IMR-90 (cell line): ENCODE measurements around the gene TTC23L. TPM values are rescaled to one million over a fixed set of nuclear protein-coding genes. Genes with fewer than 3 reads are reported as not detected.

Experiments
- ATAC-seq: fragments of 200-7000 bp; cut with Tn5 transposase; 2 replicates; pipeline ENCODE4 v1.9.1; 2020; ENCODE audit warnings: low read depth, mild to moderate bottlenecking, moderate library complexity
- BruUV-seq: library from RNA; stranded (reverse); fragments of 400-500 nt; replicated peaks from 2 replicates; lab custom pipeline; 2021; lab: Mats Ljungman, UMichigan
- CTCF ChIA-PET: fragments of 300-600 bp; formaldehyde crosslinking; extraction: SDS; loops from one replicate; lab custom pipeline; 2021; ENCODE audit warnings: antibody characterized with exemption; lab: Yijun Ruan, JAX
- POLR2A ChIA-PET: fragments of 300-600 bp; sonication (Branson Sonifier 250); formaldehyde crosslinking; loops from one replicate; lab custom pipeline; 2022; ENCODE audit warnings: antibody characterized with exemption; ENCODE audit not compliant: unreplicated experiment; lab: Charles Lee
- DNase-seq: peaks from one replicate; pipeline ENCODE4 v3.0.0; 2013
- H2AFZ ChIP-seq: replicated peaks from 2 replicates; pipeline ENCODE3; 2013; ENCODE audit warnings: low read length, mild to moderate bottlenecking; ENCODE audit not compliant: poor library complexity
- H2AK5ac ChIP-seq: 2 replicates; pipeline ENCODE4 v1.6.1; 2013; ENCODE audit warnings: low read depth, low read length, inconsistent platforms
- H2AK9ac ChIP-seq: replicated peaks from 2 replicates; pipeline ENCODE3; 2013; ENCODE audit warnings: mild to moderate bottlenecking, low read depth, low read length, moderate library complexity; ENCODE audit not compliant: poor library complexity
- H2BK120ac ChIP-seq: 2 replicates; pipeline ENCODE4 v1.6.1; 2013; ENCODE audit warnings: low read depth, low read length, inconsistent platforms
- H2BK15ac ChIP-seq: 3 replicates; pipeline ENCODE4 v1.6.1; 2013; ENCODE audit warnings: low read depth, low read length, inconsistent platforms
- H2BK20ac ChIP-seq: 2 replicates; pipeline ENCODE4 v1.6.1; 2013; ENCODE audit warnings: low read depth, mild to moderate bottlenecking, inconsistent platforms, low read length, moderate library complexity
- H2BK5ac ChIP-seq: 2 replicates; pipeline ENCODE4 v1.6.1; 2013; ENCODE audit warnings: mild to moderate bottlenecking, low read depth, low read length, inconsistent platforms; ENCODE audit not compliant: poor library complexity, severe bottlenecking
- H3K14ac ChIP-seq: replicated peaks from 2 replicates; pipeline ENCODE4 v1.6.1; 2013; ENCODE audit warnings: low read depth, low read length, inconsistent platforms
- H3K18ac ChIP-seq: 2 replicates; pipeline ENCODE4 v1.6.1; 2013; ENCODE audit warnings: low read depth, low read length, control low read depth
- H3K23ac ChIP-seq: 2 replicates; pipeline ENCODE4 v1.6.1; 2013; ENCODE audit warnings: low read depth, low read length, inconsistent platforms
- H3K27ac ChIP-seq: 2 replicates; pipeline ENCODE4 v1.5.1; 2013; ENCODE audit warnings: mild to moderate bottlenecking, control low read depth, low read length; ENCODE audit not compliant: insufficient read depth
- H3K27me3 ChIP-seq: 2 replicates; pipeline ENCODE4 v1.6.1; 2013; ENCODE audit warnings: low read length; ENCODE audit not compliant: control insufficient read depth, insufficient read depth
- H3K36me3 ChIP-seq: 2 replicates; pipeline ENCODE4 v1.6.1; 2013; ENCODE audit warnings: low read length, mixed read lengths; ENCODE audit not compliant: control insufficient read depth, insufficient read depth
- H3K4ac ChIP-seq: 2 replicates; pipeline ENCODE4 v1.6.1; 2013; ENCODE audit warnings: low read depth, low read length, inconsistent platforms
- H3K4me1 ChIP-seq: 2 replicates; pipeline ENCODE4 v1.6.1; 2013; ENCODE audit warnings: low read length, mixed read lengths; ENCODE audit not compliant: control insufficient read depth, insufficient read depth
- H3K4me2 ChIP-seq: 2 replicates; pipeline ENCODE4 v1.6.1; 2013; ENCODE audit warnings: low read depth, mild to moderate bottlenecking, control low read depth, low read length, moderate library complexity
- H3K4me3 ChIP-seq: 2 replicates; pipeline ENCODE4 v1.5.1; 2013; ENCODE audit warnings: low read depth, mild to moderate bottlenecking, control low read depth, low read length, moderate library complexity; ENCODE audit not compliant: insufficient read depth
- H3K56ac ChIP-seq: 2 replicates; pipeline ENCODE4 v1.6.1; 2013; ENCODE audit warnings: low read length, inconsistent platforms; ENCODE audit not compliant: insufficient read depth; ENCODE audit errors: extremely low read depth
- H3K79me1 ChIP-seq, 2 experiments: 2 replicates each; pipeline ENCODE4 v1.6.1; 2013; ENCODE audit warnings: low read length in 2 of 2, inconsistent platforms in 1 of 2, low read depth in 1 of 2
- H3K9ac ChIP-seq: 2 replicates; pipeline ENCODE4 v1.6.1; 2013; ENCODE audit warnings: low read depth, low read length, control low read depth
- H3K9me1 ChIP-seq: 2 replicates; pipeline ENCODE4 v1.6.1; 2013; ENCODE audit warnings: low read length, inconsistent platforms; ENCODE audit not compliant: insufficient read depth
- H3K9me3 ChIP-seq: 2 replicates; pipeline ENCODE4 v1.6.1; 2013; ENCODE audit warnings: low read length; ENCODE audit not compliant: control insufficient read depth, insufficient read depth
- H4K20me1 ChIP-seq: 2 replicates; pipeline ENCODE4 v1.6.1; 2013; ENCODE audit warnings: low read length, inconsistent platforms; ENCODE audit not compliant: insufficient read depth
- H4K5ac ChIP-seq: 2 replicates; pipeline ENCODE4 v1.6.1; 2013; ENCODE audit warnings: mild to moderate bottlenecking, low read depth, low read length, control low read depth
- H4K8ac ChIP-seq, 2 experiments: 2 replicates each; pipeline ENCODE4 v1.6.1; 2013; ENCODE audit warnings: low read depth in 2 of 2, low read length in 2 of 2, control low read depth in 1 of 2, inconsistent platforms in 1 of 2
- H4K91ac ChIP-seq: 2 replicates; pipeline ENCODE4 v1.6.1; 2013; ENCODE audit warnings: low read depth, low read length, inconsistent platforms; ENCODE audit not compliant: insufficient read depth
- BHLHE40 ChIP-seq: fragments of 150-350 bp; IDR thresholded peaks from 2 replicates; pipeline ENCODE4 v1.6.1; 2016; ENCODE audit warnings: mild to moderate bottlenecking, low read depth, low read length
- CEBPB ChIP-seq: IDR thresholded peaks from 2 replicates; pipeline ENCODE4 v1.6.1; 2012; ENCODE audit warnings: low read depth, low read length, improper control_type of control experiment
- CHD1 ChIP-seq: IDR thresholded peaks from 2 replicates; pipeline ENCODE4 v1.6.1; 2012; ENCODE audit warnings: low read depth, low read length, improper control_type of control experiment
- CTCF ChIP-seq: conservative IDR thresholded peaks from 2 replicates; pipeline ENCODE4 v1.5.1; 2012; ENCODE audit warnings: mild to moderate bottlenecking, low read depth, low read length, improper control_type of control experiment
- FOS ChIP-seq: fragments of 150-350 bp; IDR thresholded peaks from 2 replicates; pipeline ENCODE4 v1.6.1; 2016; ENCODE audit warnings: low read depth, low read length
- MAZ ChIP-seq: IDR thresholded peaks from 2 replicates; pipeline ENCODE4 v1.6.1; 2012; ENCODE audit warnings: low read depth, mild to moderate bottlenecking, low read length, improper control_type of control experiment, moderate library complexity, borderline replicate concordance
- POLR2A ChIP-seq: IDR thresholded peaks from 2 replicates; pipeline ENCODE4 v1.6.1; 2012; ENCODE audit warnings: mild to moderate bottlenecking, low read depth, low read length
- RCOR1 ChIP-seq: IDR thresholded peaks from 2 replicates; pipeline ENCODE4 v1.6.1; 2012; ENCODE audit warnings: mild to moderate bottlenecking, low read length, improper control_type of control experiment; ENCODE audit not compliant: insufficient replicate concordance
- RFX5 ChIP-seq: IDR thresholded peaks from 2 replicates; pipeline ENCODE4 v1.8.0; 2012; ENCODE audit warnings: low read depth, mild to moderate bottlenecking, low read length, moderate library complexity
- SMC3 ChIP-seq: fragments of 150-350 bp; IDR thresholded peaks from 2 replicates; pipeline ENCODE4 v1.6.1; 2016; ENCODE audit warnings: low read depth, mild to moderate bottlenecking, antibody characterized with exemption, low read length, moderate library complexity
- WGBS, 2 experiments: methylation state at CpG; one replicate each; pipeline versions ENCODE4 v1.1.5 to v1.1.7; 2013; ENCODE audit warnings: missing lambda C conversion rate in 2 of 2; ENCODE audit not compliant: insufficient read length in 1 of 2; ENCODE audit errors: extremely low coverage in 2 of 2; 5-methylcytosine and 5-hydroxymethylcytosine counted together
- dilution Hi-C: fragments of 300-500 bp; cut with HindIII; formaldehyde crosslinking; loops from one replicate; pipeline ENCODE4 v1.14.3; 2018; ENCODE audit warnings: low sequenced_read_pairs; ENCODE audit not compliant: unreplicated experiment
- in situ Hi-C: fragments of 300-500 bp; cut with MboI; formaldehyde crosslinking; loops from 3 replicates; pipeline ENCODE4 v1.14.3; 2019; ENCODE audit warnings: low sequenced_read_pairs, inconsistent platforms, mixed read lengths
- intact Hi-C: fragments of 100-400 bp; cut with micrococcal nuclease; formaldehyde crosslinking; loops from 2 replicates; pipeline ENCODE4 v1.10.0; 2022
- polyA plus RNA-seq, 3 experiments: library from polyadenylated mRNA; depleted of rRNA; stranded (reverse); fragments of >200 nt; gene quantifications; 2 replicates each; pipeline ENCODE4 v1.2.3, GENCODE V29; 2012; ENCODE audit warnings: low replicate concordance in 1 of 3
- total RNA-seq: library from RNA; depleted of rRNA; stranded (reverse); fragments of >200 nt; gene quantifications from 2 replicates; pipeline ENCODE4 v1.2.3, GENCODE V29; 2012
- TF ChIP-seq, protein P1 (sequence below): fragments of 150-350 bp; IDR thresholded peaks from 2 replicates; pipeline ENCODE4 v1.6.1; 2016; ENCODE audit warnings: low read depth, mild to moderate bottlenecking, low read length, moderate library complexity, borderline replicate concordance
- TF ChIP-seq, protein P2 (sequence below): fragments of 150-350 bp; IDR thresholded peaks from 2 replicates; pipeline ENCODE4 v1.6.1; 2017; ENCODE audit warnings: mild to moderate bottlenecking, antibody characterized with exemption, low read length, low read depth

Gene TTC23L
- total and polyA plus RNA-seq, 2 of the 4 experiments (the other 2 are of a cell fraction), result under 0.01 TPM; not detected in 1

- no peak for ATAC-seq
- no peak overlapping the region for H4K8ac ChIP-seq
- no peak overlapping the region for H4K5ac ChIP-seq
- H2BK5ac ChIP-seq, result no peak overlapping the region
- H2AK5ac ChIP-seq, result no peak overlapping the region
- H3K4me1 ChIP-seq, result no peaks in the 10 kb centered on the region
- DNase-seq, result no peak
- peaks cover 3 to 8% of the 10 kb centered on the region in 2 experiments; a peak in 3 of 4 replicates for H3K79me1 ChIP-seq
- no peak overlapping the region for H2BK120ac ChIP-seq
- no peak overlapping the region for H3K27ac ChIP-seq
- ChIA-PET POLR2A (no interaction called here), CTCF (no interaction called here)
- no peak overlapping the region for H3K4me3 ChIP-seq
- no peak overlapping the region for H2AFZ ChIP-seq
- H2BK20ac ChIP-seq, result no peak overlapping the region
- no peaks in the 10 kb centered on the region for H3K27me3 ChIP-seq
- H3K4me2 ChIP-seq, result no peak overlapping the region
- H3K18ac ChIP-seq, result no peak overlapping the region
- no peak overlapping the region for H3K9ac ChIP-seq
- no peak overlapping the region for H3K56ac ChIP-seq
- H3K36me3 ChIP-seq, result peaks cover 13% of the 10 kb centered on the region
- no peak overlapping the region for H2BK15ac ChIP-seq
- H4K91ac ChIP-seq, result no peak overlapping the region
- H3K23ac ChIP-seq, result no peak overlapping the region
- in situ Hi-C loops (no loop called here), intact Hi-C loops (no loop called here), dilution Hi-C loops (no loop called here)
- H4K20me1 ChIP-seq, result no peaks in the 10 kb centered on the region
- BruUV-seq, result no TSS peak
- no peak overlapping the region for H3K14ac ChIP-seq
- TF ChIP-seq FOS (no peak), SMC3 (no peak), CEBPB (no peak), MAZ (no peak), CHD1 (no peak), CTCF (no peak), RFX5 (no peak), RCOR1 (no peak), BHLHE40 (no peak), POLR2A (no peak)
- TF ChIP-seq, protein P1, sequence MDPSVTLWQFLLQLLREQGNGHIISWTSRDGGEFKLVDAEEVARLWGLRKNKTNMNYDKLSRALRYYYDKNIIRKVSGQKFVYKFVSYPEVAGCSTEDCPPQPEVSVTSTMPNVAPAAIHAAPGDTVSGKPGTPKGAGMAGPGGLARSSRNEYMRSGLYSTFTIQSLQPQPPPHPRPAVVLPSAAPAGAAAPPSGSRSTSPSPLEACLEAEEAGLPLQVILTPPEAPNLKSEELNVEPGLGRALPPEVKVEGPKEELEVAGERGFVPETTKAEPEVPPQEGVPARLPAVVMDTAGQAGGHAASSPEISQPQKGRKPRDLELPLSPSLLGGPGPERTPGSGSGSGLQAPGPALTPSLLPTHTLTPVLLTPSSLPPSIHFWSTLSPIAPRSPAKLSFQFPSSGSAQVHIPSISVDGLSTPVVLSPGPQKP, result no peak
- TF ChIP-seq, protein P2, sequence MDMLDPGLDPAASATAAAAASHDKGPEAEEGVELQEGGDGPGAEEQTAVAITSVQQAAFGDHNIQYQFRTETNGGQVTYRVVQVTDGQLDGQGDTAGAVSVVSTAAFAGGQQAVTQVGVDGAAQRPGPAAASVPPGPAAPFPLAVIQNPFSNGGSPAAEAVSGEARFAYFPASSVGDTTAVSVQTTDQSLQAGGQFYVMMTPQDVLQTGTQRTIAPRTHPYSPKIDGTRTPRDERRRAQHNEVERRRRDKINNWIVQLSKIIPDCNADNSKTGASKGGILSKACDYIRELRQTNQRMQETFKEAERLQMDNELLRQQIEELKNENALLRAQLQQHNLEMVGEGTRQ, result no peak
- no peaks in the 10 kb centered on the region for H3K9me3 ChIP-seq
- H2AK9ac ChIP-seq, result no peak overlapping the region
- WGBS, 2 experiments, result no CpG with 5 or more reads among the region's 1 CpG
- no peak overlapping the region for H3K4ac ChIP-seq
- H3K9me1 ChIP-seq, result no peaks in the 10 kb centered on the region
Observed at GRCh38 chr5:34903260-34903659, 64.3 kb downstream of the TTC23L start.
